A673 (cell line): ENCODE results near the gene MCUB. TPM values are rescaled to one million over a fixed set of nuclear protein-coding genes. Genes with fewer than 3 reads are reported as not detected.

Experiments used
- BruUV-seq: library from RNA; stranded (reverse); fragments of 400-500 nt; replicated peaks from 2 replicates; lab custom pipeline; 2021; lab: Mats Ljungman, UMichigan
- CTCF ChIA-PET: fragments of 300-600 bp; sonication (Branson Sonifier 250); formaldehyde crosslinking; loops from one replicate; lab custom pipeline; 2022; ENCODE audit warnings: antibody characterized with exemption; lab: Charles Lee
- POLR2A ChIA-PET: fragments of 300-600 bp; sonication (Branson Sonifier 250); formaldehyde crosslinking; loops from one replicate; lab custom pipeline; 2022; ENCODE audit warnings: antibody characterized with exemption; ENCODE audit not compliant: low non-redundant PET; lab: Charles Lee
- DNase-seq: peaks from one replicate; pipeline ENCODE4 v3.0.0-alpha.2; 2015; ENCODE audit warnings: low spot score
- H3K27ac ChIP-seq: fragments of 200-600 bp; sonication (generic); 2 replicates; pipeline ENCODE4 v1.5.1; 2016; ENCODE audit warnings: mixed run types, low read depth, mild to moderate bottlenecking, mixed read lengths, antibody characterized with exemption, low read length; ENCODE audit not compliant: poor library complexity, severe bottlenecking
- H3K27me3 ChIP-seq: fragments of 200-600 bp; sonication (generic); replicated peaks from 2 replicates; pipeline ENCODE4 v1.6.1; 2017; ENCODE audit warnings: mixed run types, low read depth, mild to moderate bottlenecking, mixed read lengths, antibody characterized with exemption, low read length; ENCODE audit not compliant: insufficient read depth, poor library complexity
- H3K36me3 ChIP-seq: fragments of 200-600 bp; sonication (generic); 2 replicates; pipeline ENCODE4 v1.6.1; 2016; ENCODE audit warnings: mixed run types, mild to moderate bottlenecking, mixed read lengths, antibody characterized with exemption, low read length; ENCODE audit not compliant: insufficient read depth, poor library complexity, severe bottlenecking
- H3K4me1 ChIP-seq: fragments of 200-600 bp; sonication (generic); 2 replicates; pipeline ENCODE4 v1.6.1; 2017; ENCODE audit warnings: mixed run types, mild to moderate bottlenecking, mixed read lengths, antibody characterized with exemption, low read length; ENCODE audit not compliant: insufficient read depth, poor library complexity, severe bottlenecking
- H3K4me3 ChIP-seq: fragments of 200-600 bp; sonication (generic); 2 replicates; pipeline ENCODE4 v1.5.1; 2016; ENCODE audit warnings: low read depth, mixed run types, mild to moderate bottlenecking, mixed read lengths, low read length; ENCODE audit not compliant: poor library complexity, severe bottlenecking
- H3K9me3 ChIP-seq: fragments of 200-600 bp; sonication (generic); 2 replicates; pipeline ENCODE4 v1.6.1; 2016; ENCODE audit warnings: mixed run types, low read depth, mild to moderate bottlenecking, mixed read lengths, antibody characterized with exemption, low read length; ENCODE audit not compliant: poor library complexity, severe bottlenecking
- EZH2 ChIP-seq: fragments of 200-600 bp; sonication (generic); IDR thresholded peaks from 2 replicates; pipeline ENCODE4 v1.6.1; 2017; ENCODE audit warnings: borderline replicate concordance, low read depth, mild to moderate bottlenecking, mixed read lengths, antibody characterized with exemption, low read length; ENCODE audit not compliant: poor library complexity, severe bottlenecking
- intact Hi-C: fragments of 100-400 bp; cut with micrococcal nuclease; formaldehyde crosslinking; loops from one replicate; pipeline ENCODE4 v1.10.0; 2022; ENCODE audit not compliant: unreplicated experiment
- total RNA-seq: library from RNA; stranded (reverse); gene quantifications from 2 replicates; pipeline ENCODE4 v1.2.3, GENCODE V29; 2021
- TF ChIP-seq, protein P1 (sequence below): fragments of 300-800, 200-600 bp; sonication (generic); conservative IDR thresholded peaks from 2 replicates; pipeline ENCODE4 v1.5.1; 2017; ENCODE audit warnings: low read depth, mild to moderate bottlenecking, antibody characterized with exemption, low read length, moderate library complexity, mixed read lengths

MCUB gene
- total RNA-seq, 1 experiment from 2014 or later = 30.0 TPM

DNA sequence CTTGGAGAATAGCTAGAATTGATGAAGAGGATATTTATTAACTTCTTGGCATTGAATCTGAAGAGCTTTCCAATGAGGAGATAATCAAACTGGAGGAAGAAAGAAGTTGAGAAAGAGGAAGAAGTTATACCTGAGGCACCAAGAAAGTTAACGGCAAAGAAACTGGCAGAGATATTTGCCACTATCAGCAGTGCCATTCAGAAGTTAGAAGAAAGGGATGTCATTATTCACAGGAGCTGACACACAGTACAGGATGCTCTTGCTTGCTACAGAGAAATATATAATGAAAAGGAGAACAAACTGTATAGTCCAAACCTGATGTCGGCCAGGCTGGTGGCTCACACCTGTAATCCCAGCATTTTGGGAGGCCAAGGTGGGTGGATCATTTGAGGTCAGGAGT is 64.5 kb downstream of the MCUB start:
- H3K36me3 ChIP-seq = no peaks in the 10 kb centered on the region
- POLR2A ChIA-PET = no interaction called here
- CTCF ChIA-PET = no interaction called here
- H3K27ac ChIP-seq = no peak overlapping the region
- H3K4me1 ChIP-seq = no peaks in the 10 kb centered on the region
- no TSS peak for BruUV-seq
- no peaks in the 10 kb centered on the region for H3K27me3 ChIP-seq
- no peak overlapping the region for H3K4me3 ChIP-seq
- DNase-seq = no peak
- no peaks in the 10 kb centered on the region for H3K9me3 ChIP-seq
- intact Hi-C loops = no loop called here
- no peak for TF ChIP-seq EZH2
- TF ChIP-seq, protein P1, sequence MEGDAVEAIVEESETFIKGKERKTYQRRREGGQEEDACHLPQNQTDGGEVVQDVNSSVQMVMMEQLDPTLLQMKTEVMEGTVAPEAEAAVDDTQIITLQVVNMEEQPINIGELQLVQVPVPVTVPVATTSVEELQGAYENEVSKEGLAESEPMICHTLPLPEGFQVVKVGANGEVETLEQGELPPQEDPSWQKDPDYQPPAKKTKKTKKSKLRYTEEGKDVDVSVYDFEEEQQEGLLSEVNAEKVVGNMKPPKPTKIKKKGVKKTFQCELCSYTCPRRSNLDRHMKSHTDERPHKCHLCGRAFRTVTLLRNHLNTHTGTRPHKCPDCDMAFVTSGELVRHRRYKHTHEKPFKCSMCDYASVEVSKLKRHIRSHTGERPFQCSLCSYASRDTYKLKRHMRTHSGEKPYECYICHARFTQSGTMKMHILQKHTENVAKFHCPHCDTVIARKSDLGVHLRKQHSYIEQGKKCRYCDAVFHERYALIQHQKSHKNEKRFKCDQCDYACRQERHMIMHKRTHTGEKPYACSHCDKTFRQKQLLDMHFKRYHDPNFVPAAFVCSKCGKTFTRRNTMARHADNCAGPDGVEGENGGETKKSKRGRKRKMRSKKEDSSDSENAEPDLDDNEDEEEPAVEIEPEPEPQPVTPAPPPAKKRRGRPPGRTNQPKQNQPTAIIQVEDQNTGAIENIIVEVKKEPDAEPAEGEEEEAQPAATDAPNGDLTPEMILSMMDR = no peak

- DNase-seq = no peak
- POLR2A ChIA-PET = no interaction called here
- Histone ChIP-seq H3K27ac (no peak overlapping the region), H3K4me3 (no peak overlapping the region), H3K9me3 (no peaks in the 10 kb centered on the region), H3K4me1 (peaks cover 9% of the 10 kb centered on the region), H3K36me3 (no peaks in the 10 kb centered on the region), H3K27me3 (no peaks in the 10 kb centered on the region)
- no peak for TF ChIP-seq EZH2
- TF ChIP-seq, protein P1 = no peak
- intact Hi-C loops = no loop called here
- no TSS peak for BruUV-seq
- CTCF ChIA-PET = no interaction called here
These were observed 67.3 kb downstream of the MCUB start for GRCh38 chr4:109627361-109627760.

DNA sequence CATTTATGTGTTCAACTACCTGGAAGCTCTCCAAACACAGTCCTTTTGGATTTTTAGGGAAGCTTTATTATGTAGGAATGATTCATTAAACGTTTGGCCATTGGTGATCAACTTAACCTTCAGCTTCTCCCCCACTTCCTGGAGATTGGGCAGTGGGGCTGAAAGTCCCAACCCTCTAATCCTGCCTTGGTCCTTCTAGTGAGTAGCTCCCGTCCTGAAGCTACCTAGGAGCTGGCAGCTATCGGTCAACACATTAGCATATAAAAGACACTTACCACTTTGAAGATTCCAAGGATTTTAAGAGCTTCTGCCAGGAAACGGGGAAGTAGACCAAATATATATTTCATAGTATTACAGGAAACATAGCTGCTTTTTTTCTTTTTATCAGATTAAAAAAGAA is 69.7 kb downstream of the MCUB start:
- Histone ChIP-seq H3K36me3 (no peaks in the 10 kb centered on the region), H3K27me3 (no peaks in the 10 kb centered on the region), H3K4me3 (no peak overlapping the region), H3K9me3 (no peaks in the 10 kb centered on the region), H3K4me1 (peaks cover 9% of the 10 kb centered on the region), H3K27ac (no peak overlapping the region)
- BruUV-seq = no TSS peak
- no peak for DNase-seq
- TF ChIP-seq EZH2 = no peak
- TF ChIP-seq, protein P1 = no peak
- POLR2A ChIA-PET = no interaction called here
- CTCF ChIA-PET = no interaction called here
- intact Hi-C loops = no loop called here
